GM23338 (cell line): ENCODE measurements around the gene CACNA1A. TPM values are rescaled to one million over a fixed set of nuclear protein-coding genes. Genes with fewer than 3 reads are reported as not detected.

Experiments
- ATAC-seq: fragments of 200-7000 bp; cut with Tn5 transposase; 3 replicates; pipeline ENCODE4 v1.9.1; 2020
- DNase-seq: peaks from one replicate; pipeline ENCODE4 v3.0.0-alpha.2; 2015; ENCODE audit warnings: low spot score
- H2AFZ ChIP-seq: fragments of 200-600 bp; sonication (generic); 2 replicates; pipeline ENCODE4 v1.8.0; 2016; ENCODE audit warnings: antibody characterized with exemption, mild to moderate bottlenecking, moderate library complexity
- H3F3A ChIP-seq: fragments of 200-600 bp; sonication (generic); replicated peaks from 2 replicates; pipeline ENCODE4 v1.8.0; 2017; ENCODE audit warnings: antibody characterized with exemption, mixed run types, low read depth
- H3K27ac ChIP-seq: fragments of 200-600 bp; sonication (generic); 2 replicates; pipeline ENCODE4 v1.6.1; 2016; ENCODE audit warnings: low read depth
- H3K27me3 ChIP-seq: fragments of 200-600 bp; sonication (generic); 2 replicates; pipeline ENCODE4 v1.8.0; 2016; ENCODE audit warnings: mild to moderate bottlenecking, mixed run types, moderate library complexity; ENCODE audit not compliant: insufficient read depth
- H3K36me3 ChIP-seq: fragments of 200-600 bp; sonication (generic); 2 replicates; pipeline ENCODE4 v1.8.0; 2016; ENCODE audit warnings: mild to moderate bottlenecking; ENCODE audit not compliant: insufficient read depth
- H3K4me1 ChIP-seq: fragments of 200-600 bp; sonication (generic); 2 replicates; pipeline ENCODE4 v1.8.0; 2016; ENCODE audit warnings: mild to moderate bottlenecking, moderate library complexity; ENCODE audit not compliant: insufficient read depth
- H3K4me2 ChIP-seq: fragments of 200-600 bp; sonication (generic); 2 replicates; pipeline ENCODE4 v1.7.1; 2017; ENCODE audit warnings: mixed run types
- H3K4me3 ChIP-seq: fragments of 200-600 bp; sonication (generic); 2 replicates; pipeline ENCODE4 v1.6.1; 2016; ENCODE audit warnings: mixed run types
- H3K79me2 ChIP-seq: fragments of 200-600 bp; sonication (generic); replicated peaks from 2 replicates; pipeline ENCODE4 v1.8.0; 2017; ENCODE audit warnings: mild to moderate bottlenecking; ENCODE audit not compliant: insufficient read depth
- H3K9me2 ChIP-seq: fragments of 200-600 bp; sonication (generic); 2 replicates; pipeline ENCODE4 v1.8.0; 2017; ENCODE audit not compliant: insufficient read depth
- H4K20me1 ChIP-seq: fragments of 200-600 bp; sonication (generic); replicated peaks from 2 replicates; pipeline ENCODE4 v1.8.0; 2017; ENCODE audit warnings: mild to moderate bottlenecking; ENCODE audit not compliant: insufficient read depth
- H3K27ac Mint-ChIP-seq: 2 replicates; pipeline ENCODE4 v1.8.0; 2020; ENCODE audit warnings: inconsistent platforms, mild to moderate bottlenecking, moderate library complexity, mixed read lengths
- H3K27me3 Mint-ChIP-seq: 3 replicates; pipeline ENCODE4 v1.8.0; 2022; ENCODE audit warnings: low read depth, mild to moderate bottlenecking, moderate library complexity, mixed read lengths, inconsistent platforms; ENCODE audit not compliant: insufficient read depth, poor library complexity
- H3K36me3 Mint-ChIP-seq: 3 replicates; pipeline ENCODE4 v1.8.0; 2021; ENCODE audit warnings: low read depth, mild to moderate bottlenecking, inconsistent platforms, moderate library complexity, mixed read lengths
- H3K4me1 Mint-ChIP-seq: 3 replicates; pipeline ENCODE4 v1.8.0; 2020; ENCODE audit warnings: mild to moderate bottlenecking, inconsistent platforms, mixed read lengths
- H3K4me3 Mint-ChIP-seq: 3 replicates; pipeline ENCODE4 v1.8.0; 2021; ENCODE audit warnings: moderate library complexity, mild to moderate bottlenecking, inconsistent platforms, mixed read lengths
- H3K9me3 Mint-ChIP-seq: 3 replicates; pipeline ENCODE4 v1.8.0; 2020; ENCODE audit warnings: moderate library complexity, mild to moderate bottlenecking, inconsistent platforms, mixed read lengths
- CREB1 ChIP-seq: fragments of 250-450 bp; sonication (Bioruptor Pico); IDR thresholded peaks from 2 replicates; pipeline ENCODE4 v1.5.0; 2020; ENCODE audit warnings: low read depth, mild to moderate bottlenecking, moderate library complexity
- EZH2 ChIP-seq: fragments of 200-600 bp; sonication (generic); IDR thresholded peaks from one replicate; pipeline ENCODE4 v1.8.0; 2017; ENCODE audit warnings: antibody characterized with exemption, mild to moderate bottlenecking, low read depth; ENCODE audit not compliant: unreplicated experiment
- JUNB ChIP-seq: IDR thresholded peaks from one replicate; pipeline ENCODE4 v1.6.1; 2016; ENCODE audit warnings: antibody characterized with exemption; ENCODE audit not compliant: unreplicated experiment
- NANOG ChIP-seq: IDR thresholded peaks from 2 replicates; pipeline ENCODE4 v1.6.1; 2016; ENCODE audit warnings: antibody characterized with exemption, borderline replicate concordance
- POLR2AphosphoS5 ChIP-seq: IDR thresholded peaks from 2 replicates; pipeline ENCODE4 v1.6.1; 2016; ENCODE audit warnings: antibody characterized with exemption, low read depth
- STAT1 ChIP-seq: IDR thresholded peaks from one replicate; pipeline ENCODE4 v1.6.1; 2016; ENCODE audit warnings: antibody characterized with exemption; ENCODE audit not compliant: unreplicated experiment
- ZNF114 ChIP-seq: fragments of 250-450 bp; sonication (Bioruptor Pico); IDR thresholded peaks from 2 replicates; pipeline ENCODE4 v1.5.0; 2020; ENCODE audit warnings: mild to moderate bottlenecking, moderate library complexity
- polyA plus RNA-seq: library from polyadenylated mRNA; unstranded; fragments of >200 nt; fragmentation: Nextera tagmentation; extraction: Ambion mirVana; gene quantifications from 2 replicates; pipeline ENCODE4 v1.2.1, GENCODE V29; 2016
- total RNA-seq: library from RNA; depleted of rRNA; stranded (reverse); fragments of >200 nt; shearing (Covaris generic); gene quantifications from 2 replicates; pipeline ENCODE4 v1.2.3, GENCODE V29; 2014
- TF ChIP-seq, protein P1 (sequence below), 2 experiments: fragments of 200-600 bp in 1 of 2; sonication (generic) in 1 of 2; conservative IDR thresholded peaks; 2 replicates each; pipeline versions ENCODE4 v1.5.1 to v1.6.1; 2016 to 2017; ENCODE audit warnings: antibody characterized with exemption in 2 of 2, low read depth in 2 of 2, mild to moderate bottlenecking in 2 of 2, moderate library complexity in 1 of 2
- TF ChIP-seq, protein P2 (sequence below): IDR thresholded peaks from 2 replicates; pipeline ENCODE4 v1.6.1; 2016; ENCODE audit warnings: antibody characterized with exemption
- TF ChIP-seq, protein P3 (sequence below): IDR thresholded peaks from one replicate; pipeline ENCODE4 v1.6.1; 2018; ENCODE audit warnings: antibody characterized with exemption; ENCODE audit not compliant: unreplicated experiment

Gene CACNA1A
- total and polyA plus RNA-seq, 2 experiments from 2014 or later, result 7.4 to 20.3 TPM

DNA sequence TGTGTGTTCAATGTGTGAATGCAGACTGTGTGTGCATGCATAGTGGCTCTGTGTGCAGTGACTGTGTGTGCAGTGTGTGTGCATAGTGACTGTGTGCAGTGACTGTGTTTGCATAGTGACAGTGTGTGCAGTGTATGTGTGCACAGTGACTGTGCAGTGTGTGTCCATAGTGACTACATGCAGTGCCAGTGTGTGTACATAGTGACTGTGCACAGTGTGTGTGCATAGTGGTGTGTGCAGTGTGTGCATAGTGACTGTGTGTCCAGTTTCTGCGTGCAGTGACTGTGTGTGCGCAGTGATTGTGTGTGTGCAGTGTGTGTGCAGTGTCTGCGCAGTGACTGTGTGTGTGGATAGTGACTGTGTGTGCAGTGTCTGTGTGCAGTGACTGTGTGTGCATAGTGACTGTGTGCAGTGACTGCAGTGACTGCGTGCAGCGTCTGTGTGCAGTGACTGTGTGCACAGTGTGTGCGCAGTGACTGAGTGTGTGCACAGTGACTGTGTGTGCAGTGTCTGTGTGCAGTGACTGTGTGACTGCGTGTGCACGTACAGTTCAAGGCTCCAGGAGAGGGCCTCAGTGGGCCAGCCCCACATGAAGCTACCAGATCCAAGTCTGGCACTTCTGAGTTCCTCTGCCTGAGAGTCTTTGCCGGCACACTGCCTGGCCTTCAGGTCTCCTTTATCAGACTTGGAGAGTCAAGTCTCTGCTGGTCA, 265.8 kb downstream of the CACNA1A start:
- Histone ChIP-seq H3K79me2 (no peaks in the 10 kb centered on the region), H3K4me2 (no peak overlapping the region), H2AFZ (no peak overlapping the region), H3K4me3 (no peak overlapping the region), H3K4me1 (peaks cover 19% of the 10 kb centered on the region), H3F3A (0 out of 2 replicates have a peak, but pooled peaks cover 6% of the 10 kb centered on the region), H3K27ac (no peak overlapping the region), H4K20me1 (no peaks in the 10 kb centered on the region), H3K36me3 (no peaks in the 10 kb centered on the region), H3K27me3 (no peaks in the 10 kb centered on the region), H3K9me2 (no peaks in the 10 kb centered on the region)
- TF ChIP-seq EZH2 (no peak), ZNF114 (no peak), STAT1 (no peak), NANOG (no peak), JUNB (no peak), POLR2AphosphoS5 (no peak), CREB1 (CRISPR knock-in tag) (no peak)
- TF ChIP-seq, protein P1, sequence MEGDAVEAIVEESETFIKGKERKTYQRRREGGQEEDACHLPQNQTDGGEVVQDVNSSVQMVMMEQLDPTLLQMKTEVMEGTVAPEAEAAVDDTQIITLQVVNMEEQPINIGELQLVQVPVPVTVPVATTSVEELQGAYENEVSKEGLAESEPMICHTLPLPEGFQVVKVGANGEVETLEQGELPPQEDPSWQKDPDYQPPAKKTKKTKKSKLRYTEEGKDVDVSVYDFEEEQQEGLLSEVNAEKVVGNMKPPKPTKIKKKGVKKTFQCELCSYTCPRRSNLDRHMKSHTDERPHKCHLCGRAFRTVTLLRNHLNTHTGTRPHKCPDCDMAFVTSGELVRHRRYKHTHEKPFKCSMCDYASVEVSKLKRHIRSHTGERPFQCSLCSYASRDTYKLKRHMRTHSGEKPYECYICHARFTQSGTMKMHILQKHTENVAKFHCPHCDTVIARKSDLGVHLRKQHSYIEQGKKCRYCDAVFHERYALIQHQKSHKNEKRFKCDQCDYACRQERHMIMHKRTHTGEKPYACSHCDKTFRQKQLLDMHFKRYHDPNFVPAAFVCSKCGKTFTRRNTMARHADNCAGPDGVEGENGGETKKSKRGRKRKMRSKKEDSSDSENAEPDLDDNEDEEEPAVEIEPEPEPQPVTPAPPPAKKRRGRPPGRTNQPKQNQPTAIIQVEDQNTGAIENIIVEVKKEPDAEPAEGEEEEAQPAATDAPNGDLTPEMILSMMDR (conservative IDR thresholded peaks at IDR 0.05; ENCODE audit: low read depth in 2 of 2), result no peak
- TF ChIP-seq, protein P2, sequence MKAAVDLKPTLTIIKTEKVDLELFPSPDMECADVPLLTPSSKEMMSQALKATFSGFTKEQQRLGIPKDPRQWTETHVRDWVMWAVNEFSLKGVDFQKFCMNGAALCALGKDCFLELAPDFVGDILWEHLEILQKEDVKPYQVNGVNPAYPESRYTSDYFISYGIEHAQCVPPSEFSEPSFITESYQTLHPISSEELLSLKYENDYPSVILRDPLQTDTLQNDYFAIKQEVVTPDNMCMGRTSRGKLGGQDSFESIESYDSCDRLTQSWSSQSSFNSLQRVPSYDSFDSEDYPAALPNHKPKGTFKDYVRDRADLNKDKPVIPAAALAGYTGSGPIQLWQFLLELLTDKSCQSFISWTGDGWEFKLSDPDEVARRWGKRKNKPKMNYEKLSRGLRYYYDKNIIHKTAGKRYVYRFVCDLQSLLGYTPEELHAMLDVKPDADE, result no peak
- TF ChIP-seq, protein P3, sequence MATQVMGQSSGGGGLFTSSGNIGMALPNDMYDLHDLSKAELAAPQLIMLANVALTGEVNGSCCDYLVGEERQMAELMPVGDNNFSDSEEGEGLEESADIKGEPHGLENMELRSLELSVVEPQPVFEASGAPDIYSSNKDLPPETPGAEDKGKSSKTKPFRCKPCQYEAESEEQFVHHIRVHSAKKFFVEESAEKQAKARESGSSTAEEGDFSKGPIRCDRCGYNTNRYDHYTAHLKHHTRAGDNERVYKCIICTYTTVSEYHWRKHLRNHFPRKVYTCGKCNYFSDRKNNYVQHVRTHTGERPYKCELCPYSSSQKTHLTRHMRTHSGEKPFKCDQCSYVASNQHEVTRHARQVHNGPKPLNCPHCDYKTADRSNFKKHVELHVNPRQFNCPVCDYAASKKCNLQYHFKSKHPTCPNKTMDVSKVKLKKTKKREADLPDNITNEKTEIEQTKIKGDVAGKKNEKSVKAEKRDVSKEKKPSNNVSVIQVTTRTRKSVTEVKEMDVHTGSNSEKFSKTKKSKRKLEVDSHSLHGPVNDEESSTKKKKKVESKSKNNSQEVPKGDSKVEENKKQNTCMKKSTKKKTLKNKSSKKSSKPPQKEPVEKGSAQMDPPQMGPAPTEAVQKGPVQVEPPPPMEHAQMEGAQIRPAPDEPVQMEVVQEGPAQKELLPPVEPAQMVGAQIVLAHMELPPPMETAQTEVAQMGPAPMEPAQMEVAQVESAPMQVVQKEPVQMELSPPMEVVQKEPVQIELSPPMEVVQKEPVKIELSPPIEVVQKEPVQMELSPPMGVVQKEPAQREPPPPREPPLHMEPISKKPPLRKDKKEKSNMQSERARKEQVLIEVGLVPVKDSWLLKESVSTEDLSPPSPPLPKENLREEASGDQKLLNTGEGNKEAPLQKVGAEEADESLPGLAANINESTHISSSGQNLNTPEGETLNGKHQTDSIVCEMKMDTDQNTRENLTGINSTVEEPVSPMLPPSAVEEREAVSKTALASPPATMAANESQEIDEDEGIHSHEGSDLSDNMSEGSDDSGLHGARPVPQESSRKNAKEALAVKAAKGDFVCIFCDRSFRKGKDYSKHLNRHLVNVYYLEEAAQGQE, result no peak
- H3K9me3 Mint-ChIP-seq, result peaks cover 10% of the 10 kb centered on the region
- H3K36me3 Mint-ChIP-seq, result peaks cover 9% of the 10 kb centered on the region
- no peak for ATAC-seq
- DNase-seq, result no peak
- no peak overlapping the region for H3K4me3 Mint-ChIP-seq
- no peak overlapping the region for H3K27ac Mint-ChIP-seq
- peaks cover 23% of the 10 kb centered on the region for H3K4me1 Mint-ChIP-seq
- peaks cover 17% of the 10 kb centered on the region for H3K27me3 Mint-ChIP-seq
